Measurements from ENCODE around the gene ACSBG1.

Gene ACSBG1

GRCh38 chr15:78182821-78183220, 51.5 kb downstream of the ACSBG1 start:
- Mint-ChIP-seq H3K9me3 (no peaks in the 10 kb centered on the region), H3K36me3 (ENCODE audit: low read depth) (no peaks in the 10 kb centered on the region), H3K4me1 (ENCODE audit: low read depth) (no peaks in the 10 kb centered on the region), H3K27ac (no peak overlapping the region), H3K4me3 (no peak overlapping the region), H3K27me3 (ENCODE audit: low read depth) (peaks cover 17% of the 10 kb centered on the region)

GRCh38 chr15:78182336-78182700, 52.0 kb downstream of the ACSBG1 start:
- Mint-ChIP-seq H3K27me3 (ENCODE audit: low read depth) (peaks cover 17% of the 10 kb centered on the region), H3K4me3 (no peak overlapping the region), H3K4me1 (ENCODE audit: low read depth) (no peaks in the 10 kb centered on the region), H3K27ac (no peak overlapping the region), H3K9me3 (no peaks in the 10 kb centered on the region), H3K36me3 (ENCODE audit: low read depth) (no peaks in the 10 kb centered on the region)

GRCh38 chr15:78179906-78180305, 54.5 kb downstream of the ACSBG1 start:
- Mint-ChIP-seq H3K36me3 (ENCODE audit: low read depth) (no peaks in the 10 kb centered on the region), H3K4me3 (no peak overlapping the region), H3K4me1 (ENCODE audit: low read depth) (peaks cover 8% of the 10 kb centered on the region), H3K9me3 (no peaks in the 10 kb centered on the region), H3K27me3 (ENCODE audit: low read depth) (peaks cover 3% of the 10 kb centered on the region), H3K27ac (no peak overlapping the region)

- H3K27me3 Mint-ChIP-seq (ENCODE audit: low read depth), result no peaks in the 10 kb centered on the region
- H3K4me3 Mint-ChIP-seq, result no peak overlapping the region
- peaks cover 11% of the 10 kb centered on the region for H3K4me1 Mint-ChIP-seq (ENCODE audit: low read depth)
- no peaks in the 10 kb centered on the region for H3K9me3 Mint-ChIP-seq
- peaks cover 3% of the 10 kb centered on the region for H3K36me3 Mint-ChIP-seq (ENCODE audit: low read depth)
- no peak overlapping the region for H3K27ac Mint-ChIP-seq
These were observed 55.0 kb downstream of the ACSBG1 start for GRCh38 chr15:78179286-78179840.

GRCh38 chr15:78178064-78178463, 56.3 kb downstream of the ACSBG1 start:
- Mint-ChIP-seq H3K27ac (no peak overlapping the region), H3K36me3 (ENCODE audit: low read depth) (peaks cover 7% of the 10 kb centered on the region), H3K4me1 (ENCODE audit: low read depth) (peaks cover 20% of the 10 kb centered on the region), H3K9me3 (no peaks in the 10 kb centered on the region), H3K4me3 (no peak overlapping the region), H3K27me3 (ENCODE audit: low read depth) (no peaks in the 10 kb centered on the region)

- Mint-ChIP-seq H3K9me3 (no peaks in the 10 kb centered on the region), H3K4me3 (no peak overlapping the region), H3K4me1 (ENCODE audit: low read depth) (peaks cover 24% of the 10 kb centered on the region), H3K36me3 (ENCODE audit: low read depth) (peaks cover 11% of the 10 kb centered on the region), H3K27ac (no peak overlapping the region), H3K27me3 (ENCODE audit: low read depth) (no peaks in the 10 kb centered on the region)
These were observed 56.9 kb downstream of the ACSBG1 start for GRCh38 chr15:78177447-78177873.

GRCh38 chr15:78175330-78175729, 59.0 kb downstream of the ACSBG1 start:
- Mint-ChIP-seq H3K36me3 (ENCODE audit: low read depth) (peaks cover 29% of the 10 kb centered on the region), H3K4me3 (no peak overlapping the region), H3K9me3 (no peaks in the 10 kb centered on the region), H3K27me3 (ENCODE audit: low read depth) (no peaks in the 10 kb centered on the region), H3K4me1 (ENCODE audit: low read depth) (peaks cover 31% of the 10 kb centered on the region), H3K27ac (no peak overlapping the region)

- Mint-ChIP-seq H3K9me3 (no peaks in the 10 kb centered on the region), H3K4me1 (ENCODE audit: low read depth) (peaks cover 37% of the 10 kb centered on the region), H3K36me3 (ENCODE audit: low read depth) (peaks cover 37% of the 10 kb centered on the region), H3K27me3 (ENCODE audit: low read depth) (no peaks in the 10 kb centered on the region), H3K4me3 (peak overlapping the region; percentile 53), H3K27ac (no peak overlapping the region)
These were observed 60.0 kb downstream of the ACSBG1 start for GRCh38 chr15:78174401-78174800.

GRCh38 chr15:78171864-78172472, 62.4 kb downstream of the ACSBG1 start:
- Mint-ChIP-seq H3K4me1 (ENCODE audit: low read depth) (peaks cover 53% of the 10 kb centered on the region), H3K27ac (no peak overlapping the region), H3K4me3 (no peak overlapping the region), H3K27me3 (ENCODE audit: low read depth) (no peaks in the 10 kb centered on the region), H3K9me3 (no peaks in the 10 kb centered on the region), H3K36me3 (ENCODE audit: low read depth) (peaks cover 54% of the 10 kb centered on the region)

DNA sequence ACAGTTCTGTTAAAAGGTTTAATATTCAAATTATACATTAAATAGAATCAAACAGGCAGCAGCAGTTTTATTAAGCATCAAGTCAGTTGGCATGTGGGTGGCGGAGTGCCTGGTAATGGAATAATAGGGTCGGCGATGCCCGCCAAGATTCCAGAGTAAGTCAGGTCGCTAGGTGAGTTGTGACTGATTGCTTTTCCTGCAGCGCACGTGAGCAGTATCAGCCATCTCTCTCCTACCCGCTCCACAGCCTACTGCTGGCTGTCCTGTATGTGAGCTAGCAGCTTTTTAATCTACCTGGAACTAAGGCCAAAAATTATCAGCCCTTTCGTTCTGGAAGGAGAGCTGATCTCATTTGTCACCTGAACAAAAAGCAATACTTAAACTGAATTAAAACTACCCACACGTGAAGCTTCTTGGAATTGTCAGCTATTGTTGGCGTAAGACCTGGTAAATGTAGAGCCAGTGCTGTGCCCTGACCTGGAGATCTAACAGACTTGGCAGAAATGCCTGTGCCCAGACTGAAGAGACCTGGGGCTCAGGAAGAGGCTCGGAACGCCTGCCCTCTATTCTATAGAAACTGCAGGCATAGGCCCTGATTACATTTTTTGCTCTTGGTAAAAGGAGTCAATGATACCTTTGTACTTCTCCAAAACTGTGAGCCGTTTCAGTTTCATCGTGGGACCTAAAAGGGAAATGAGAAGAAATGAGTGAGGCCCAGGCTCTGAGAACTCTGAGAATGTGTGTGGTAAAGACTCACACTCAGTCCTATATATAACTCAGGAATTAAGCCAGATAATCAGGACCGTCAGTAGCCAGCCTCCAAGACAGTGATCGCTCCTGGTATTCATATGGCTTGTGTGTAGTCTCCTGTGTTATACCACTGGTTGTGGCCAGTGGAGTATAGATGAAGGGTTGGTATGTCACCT, 63.3 kb downstream of the ACSBG1 start:
- Mint-ChIP-seq H3K27ac (peak overlapping the region; percentile 52), H3K9me3 (no peaks in the 10 kb centered on the region), H3K36me3 (ENCODE audit: low read depth) (peaks cover 62% of the 10 kb centered on the region), H3K27me3 (ENCODE audit: low read depth) (no peaks in the 10 kb centered on the region), H3K4me3 (no peak overlapping the region), H3K4me1 (ENCODE audit: low read depth) (peaks cover 59% of the 10 kb centered on the region)

GRCh38 chr15:78168608-78169007, 65.8 kb downstream of the ACSBG1 start:
- Mint-ChIP-seq H3K36me3 (ENCODE audit: low read depth) (peaks cover 74% of the 10 kb centered on the region), H3K27me3 (ENCODE audit: low read depth) (no peaks in the 10 kb centered on the region), H3K4me3 (no peak overlapping the region), H3K27ac (peak overlapping the region; percentile 31), H3K9me3 (no peaks in the 10 kb centered on the region), H3K4me1 (ENCODE audit: low read depth) (peaks cover 48% of the 10 kb centered on the region)

- Mint-ChIP-seq H3K27ac (peak overlapping the region; percentile 90), H3K9me3 (no peaks in the 10 kb centered on the region), H3K27me3 (ENCODE audit: low read depth) (no peaks in the 10 kb centered on the region), H3K4me3 (peak overlapping the region; percentile 8), H3K36me3 (ENCODE audit: low read depth) (peaks cover 75% of the 10 kb centered on the region), H3K4me1 (ENCODE audit: low read depth) (peaks cover 38% of the 10 kb centered on the region)
These were observed 67.0 kb downstream of the ACSBG1 start for GRCh38 chr15:78167227-78167888.

- peaks cover 29% of the 10 kb centered on the region for H3K4me1 Mint-ChIP-seq (ENCODE audit: low read depth)
- peak overlapping the region; percentile 68 for H3K27ac Mint-ChIP-seq
- no peaks in the 10 kb centered on the region for H3K27me3 Mint-ChIP-seq (ENCODE audit: low read depth)
- no peak overlapping the region for H3K4me3 Mint-ChIP-seq
- no peaks in the 10 kb centered on the region for H3K9me3 Mint-ChIP-seq
- peaks cover 57% of the 10 kb centered on the region for H3K36me3 Mint-ChIP-seq (ENCODE audit: low read depth)
These were observed 70.4 kb downstream of the ACSBG1 start for GRCh38 chr15:78164010-78164409.

DNA sequence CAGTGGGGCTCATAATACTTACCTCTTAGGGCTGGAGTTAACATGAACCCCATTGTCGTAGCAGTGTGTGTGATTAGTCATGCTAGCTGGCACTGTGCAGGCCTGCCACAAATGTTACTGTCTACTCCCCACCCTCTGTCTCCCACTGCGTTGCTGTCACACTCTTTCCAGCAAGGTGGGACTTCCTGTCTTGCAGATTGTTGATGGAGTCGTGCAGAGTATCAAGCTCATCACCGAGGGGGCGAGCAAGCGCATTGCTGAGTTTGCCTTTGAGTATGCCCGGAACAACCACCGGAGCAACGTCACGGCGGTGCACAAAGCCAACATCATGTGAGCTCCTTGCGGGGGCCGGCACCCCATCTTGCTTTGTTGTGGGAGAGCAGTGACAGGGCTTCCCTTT, 72.3 kb downstream of the ACSBG1 start:
- Mint-ChIP-seq H3K4me1 (ENCODE audit: low read depth) (peaks cover 14% of the 10 kb centered on the region), H3K36me3 (ENCODE audit: low read depth) (peaks cover 45% of the 10 kb centered on the region), H3K27ac (peak overlapping the region; percentile 71), H3K27me3 (ENCODE audit: low read depth) (no peaks in the 10 kb centered on the region), H3K9me3 (no peaks in the 10 kb centered on the region), H3K4me3 (no peak overlapping the region)
